GM19468 (cell line): ENCODE measurements around the gene PAPPA2.

ENCODE experiments used
- ATAC-seq: cut with Tn5 transposase; IDR thresholded peaks from one replicate; pipeline ENCODE4 v1.9.1; 2021; ENCODE audit warnings: mild to moderate bottlenecking, moderate library complexity, moderate number of reproducible peaks; ENCODE audit not compliant: unreplicated experiment; ENCODE audit errors: extremely low read depth

PAPPA2 gene

GRCh38 chr1:176843352-176844297, 380.6 kb downstream of the PAPPA2 start:
- no peak for ATAC-seq

- no peak for ATAC-seq
Measured at GRCh38 chr1:176847052-176847451, 384.1 kb downstream of the PAPPA2 start.

- ATAC-seq: no peak
Measured at GRCh38 chr1:176849281-176849680, 386.3 kb downstream of the PAPPA2 start.

- no peak for ATAC-seq
Measured at GRCh38 chr1:176850871-176851270, 387.9 kb downstream of the PAPPA2 start.

- ATAC-seq: no peak
Measured at GRCh38 chr1:176852124-176852523, 389.1 kb downstream of the PAPPA2 start.

GRCh38 chr1:176853503-176853902, 390.5 kb downstream of the PAPPA2 start:
- ATAC-seq: no peak

- ATAC-seq: no peak
Measured at GRCh38 chr1:176854121-176854520, 391.1 kb downstream of the PAPPA2 start.

- ATAC-seq: no peak
Measured at GRCh38 chr1:176854758-176855745, 392.1 kb downstream of the PAPPA2 start.

- no peak for ATAC-seq
Measured at GRCh38 chr1:176857632-176858031, 394.7 kb downstream of the PAPPA2 start.

GRCh38 chr1:176858433-176858916, 395.5 kb downstream of the PAPPA2 start:
- ATAC-seq: no peak

GRCh38 chr1:176863613-176864012, 400.6 kb downstream of the PAPPA2 start:
- ATAC-seq: no peak

- ATAC-seq: no peak
Measured at GRCh38 chr1:176864211-176864610, 401.2 kb downstream of the PAPPA2 start.

GRCh38 chr1:176866011-176866714, 403.2 kb downstream of the PAPPA2 start:
- no peak for ATAC-seq

- no peak for ATAC-seq
Measured at GRCh38 chr1:176869577-176869976, 406.6 kb downstream of the PAPPA2 start.

GRCh38 chr1:176876966-176877515, 414.1 kb downstream of the PAPPA2 start:
- no peak for ATAC-seq

GRCh38 chr1:176877557-176877956, 414.6 kb downstream of the PAPPA2 start:
- no peak for ATAC-seq

- no peak for ATAC-seq
Measured at GRCh38 chr1:176878750-176879536, 416.0 kb downstream of the PAPPA2 start.

GRCh38 chr1:176879784-176880620, 417.0 kb downstream of the PAPPA2 start:
- ATAC-seq: no peak
